ENCODE data around the gene CCL5.
A peak's percentile ranks its signal among the peaks of the same experiment; 100 is the strongest.

Gene CCL5

DNA sequence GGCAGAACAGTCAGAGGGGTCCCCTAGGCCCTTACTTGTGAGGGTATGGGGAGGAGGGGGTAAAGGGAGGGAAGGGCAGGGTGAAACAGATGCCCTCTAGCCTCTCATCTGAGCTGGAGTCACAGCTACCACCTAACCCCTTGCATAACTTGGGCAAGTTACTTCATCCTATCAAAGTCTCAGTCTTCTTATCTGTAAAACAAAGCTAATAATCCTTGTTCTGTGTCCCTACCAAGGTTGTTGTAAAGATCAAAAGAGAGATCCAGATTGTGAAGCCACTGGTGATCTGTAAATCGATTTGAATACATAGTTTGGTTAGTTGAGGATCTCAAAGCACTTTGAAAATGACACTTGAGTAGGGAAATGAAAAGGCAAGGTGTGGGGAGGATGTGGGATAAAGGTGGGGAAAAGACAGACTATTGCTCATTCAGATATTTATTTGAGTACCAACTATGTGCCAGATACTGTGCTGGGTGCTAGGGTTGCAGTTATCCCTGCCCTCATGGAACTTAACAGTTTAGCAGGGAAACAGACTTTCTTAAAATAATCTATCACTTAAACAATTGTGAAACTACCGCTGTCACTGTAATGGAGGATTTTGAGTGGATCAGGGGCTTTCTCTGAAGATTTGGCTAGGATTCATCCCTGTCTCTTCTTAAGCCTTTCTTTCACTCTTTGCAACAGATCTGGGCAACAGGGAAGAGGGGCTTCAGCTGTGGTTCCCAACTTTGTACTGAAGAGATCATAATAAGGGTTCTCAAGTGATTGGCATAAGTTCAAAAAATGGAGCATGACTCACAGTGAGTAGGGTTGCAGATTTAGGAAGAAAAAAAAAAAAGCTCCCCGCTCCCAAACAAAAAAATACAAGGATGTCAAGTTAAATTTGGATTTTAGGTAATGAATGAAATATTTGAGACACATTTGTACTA is 14.5 kb downstream of the CCL5 start:
- no peaks in the 10 kb centered on the region for H3K27me3 Mint-ChIP-seq
- no peaks in the 10 kb centered on the region for H3K9me3 Mint-ChIP-seq (ENCODE audit: low read depth)
- no peak overlapping the region for H3K4me3 Mint-ChIP-seq
- H3K4me1 Mint-ChIP-seq (ENCODE audit: low read depth): peaks cover 8% of the 10 kb centered on the region
- H3K27ac Mint-ChIP-seq: no peak overlapping the region
- H3K36me3 Mint-ChIP-seq: peaks cover 5% of the 10 kb centered on the region

DNA sequence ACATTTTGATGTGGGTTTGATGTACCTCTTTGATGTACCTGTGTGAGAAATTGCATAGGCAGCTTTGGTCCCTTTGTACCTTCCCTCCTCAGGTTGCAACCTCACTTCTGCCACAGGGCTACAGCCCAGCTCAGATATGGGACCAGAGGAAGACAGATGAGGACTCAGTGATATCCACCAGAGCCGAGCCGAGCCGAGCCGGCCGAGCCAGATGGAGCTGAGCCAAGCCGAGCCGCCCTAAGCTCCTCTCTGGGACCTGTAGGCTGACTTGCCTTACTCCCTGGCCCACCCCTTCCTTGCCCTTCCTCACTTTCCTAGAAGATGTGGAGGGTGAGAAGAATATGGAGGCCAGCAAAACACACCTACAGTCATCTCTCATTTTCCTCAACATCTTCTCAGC is 15.3 kb downstream of the CCL5 start:
- no peak overlapping the region for H3K27ac Mint-ChIP-seq
- H3K4me3 Mint-ChIP-seq: no peak overlapping the region
- H3K36me3 Mint-ChIP-seq: peaks cover 5% of the 10 kb centered on the region
- no peaks in the 10 kb centered on the region for H3K9me3 Mint-ChIP-seq (ENCODE audit: low read depth)
- no peaks in the 10 kb centered on the region for H3K27me3 Mint-ChIP-seq
- H3K4me1 Mint-ChIP-seq (ENCODE audit: low read depth): peaks cover 8% of the 10 kb centered on the region

DNA sequence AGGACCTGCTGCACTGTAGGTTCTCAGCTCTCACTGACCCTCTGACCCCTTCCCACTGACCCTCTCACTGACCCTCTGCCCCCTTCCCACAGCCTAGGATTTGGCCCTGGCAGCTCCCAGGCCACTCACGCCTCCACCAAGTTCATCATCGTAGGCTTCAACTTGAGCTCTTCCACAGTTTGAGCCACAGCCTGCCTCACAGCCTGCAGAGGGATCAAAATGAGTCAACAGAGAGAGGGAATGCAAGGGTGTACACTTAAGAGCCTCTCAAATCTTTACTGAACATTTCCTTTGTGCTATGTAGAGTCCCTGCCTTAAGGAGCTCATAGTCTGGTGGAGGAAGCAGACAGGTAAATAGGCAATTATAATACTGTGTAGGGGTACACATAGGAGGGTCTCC is 23.6 kb downstream of the CCL5 start:
- H3K36me3 Mint-ChIP-seq: peaks cover 15% of the 10 kb centered on the region
- no peak overlapping the region for H3K27ac Mint-ChIP-seq
- no peaks in the 10 kb centered on the region for H3K4me1 Mint-ChIP-seq (ENCODE audit: low read depth)
- no peaks in the 10 kb centered on the region for H3K9me3 Mint-ChIP-seq (ENCODE audit: low read depth)
- no peaks in the 10 kb centered on the region for H3K27me3 Mint-ChIP-seq
- H3K4me3 Mint-ChIP-seq: no peak overlapping the region

DNA sequence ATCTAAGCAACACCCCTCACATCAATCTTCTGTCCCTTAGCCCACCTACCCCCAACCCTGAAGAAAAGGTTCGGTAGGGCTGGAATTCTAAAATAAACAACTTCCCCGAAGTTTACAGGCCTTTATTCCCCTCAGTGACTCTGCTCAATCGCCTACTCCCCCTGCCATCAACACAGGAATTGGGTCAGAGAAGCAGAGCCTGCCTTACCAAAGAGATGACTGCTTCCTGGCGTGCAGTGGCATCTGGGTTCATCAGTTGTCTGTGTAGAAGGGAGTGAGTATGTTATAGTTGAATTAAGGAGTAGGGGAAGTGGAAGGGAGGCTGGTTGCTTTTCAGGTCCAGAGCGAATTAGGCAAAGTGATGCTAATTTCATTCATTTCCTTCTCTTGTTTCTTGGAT is 24.2 kb downstream of the CCL5 start:
- Mint-ChIP-seq H3K27ac (no peak overlapping the region), H3K36me3 (peaks cover 16% of the 10 kb centered on the region), H3K4me1 (ENCODE audit: low read depth) (no peaks in the 10 kb centered on the region), H3K9me3 (ENCODE audit: low read depth) (no peaks in the 10 kb centered on the region), H3K27me3 (no peaks in the 10 kb centered on the region), H3K4me3 (no peak overlapping the region)

DNA sequence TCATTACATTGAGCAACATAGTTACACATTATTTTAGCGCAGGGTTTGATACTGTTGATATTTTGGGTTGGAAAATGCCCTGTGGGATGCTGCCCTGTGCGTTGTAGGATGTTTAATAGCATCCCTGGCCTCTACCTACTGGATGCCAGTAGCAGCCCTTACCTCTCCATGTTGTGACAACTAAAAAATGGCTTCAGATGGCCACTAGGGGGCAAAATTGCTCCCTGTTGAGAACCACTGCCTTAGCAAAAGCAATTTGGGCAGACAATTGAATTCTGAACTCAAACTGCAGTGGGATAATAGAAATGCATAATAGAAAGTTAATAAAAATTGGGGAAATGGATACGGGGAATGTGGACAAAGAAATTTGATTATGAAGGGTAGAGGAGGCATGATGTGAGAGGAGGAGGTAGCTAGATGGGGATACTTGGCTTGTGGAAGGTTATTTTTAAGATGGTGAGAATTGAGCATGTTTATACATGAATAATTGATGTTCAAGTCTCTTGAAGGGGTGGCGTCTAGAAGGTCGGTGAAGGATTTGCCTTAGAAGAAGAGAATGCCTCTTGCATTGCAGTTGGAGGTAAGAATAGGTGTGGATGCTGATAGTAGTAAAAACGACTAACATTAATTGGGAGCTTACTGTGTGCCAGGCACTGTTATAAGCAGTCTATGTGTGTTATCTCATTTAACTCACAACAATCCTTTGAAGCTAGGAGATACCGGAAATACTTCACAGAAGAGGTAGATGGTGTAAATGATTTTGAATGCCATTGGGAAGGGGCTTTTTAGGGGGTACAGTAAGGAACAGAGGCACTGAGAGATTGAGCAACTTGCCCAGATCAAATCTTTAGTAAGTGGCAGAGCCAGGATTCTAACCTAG is 30.5 kb downstream of the CCL5 start:
- Mint-ChIP-seq H3K27me3 (no peaks in the 10 kb centered on the region), H3K9me3 (ENCODE audit: low read depth) (no peaks in the 10 kb centered on the region), H3K4me1 (ENCODE audit: low read depth) (peaks cover 7% of the 10 kb centered on the region), H3K27ac (peak overlapping the region; percentile 72), H3K36me3 (peaks cover 20% of the 10 kb centered on the region), H3K4me3 (no peak overlapping the region)

DNA sequence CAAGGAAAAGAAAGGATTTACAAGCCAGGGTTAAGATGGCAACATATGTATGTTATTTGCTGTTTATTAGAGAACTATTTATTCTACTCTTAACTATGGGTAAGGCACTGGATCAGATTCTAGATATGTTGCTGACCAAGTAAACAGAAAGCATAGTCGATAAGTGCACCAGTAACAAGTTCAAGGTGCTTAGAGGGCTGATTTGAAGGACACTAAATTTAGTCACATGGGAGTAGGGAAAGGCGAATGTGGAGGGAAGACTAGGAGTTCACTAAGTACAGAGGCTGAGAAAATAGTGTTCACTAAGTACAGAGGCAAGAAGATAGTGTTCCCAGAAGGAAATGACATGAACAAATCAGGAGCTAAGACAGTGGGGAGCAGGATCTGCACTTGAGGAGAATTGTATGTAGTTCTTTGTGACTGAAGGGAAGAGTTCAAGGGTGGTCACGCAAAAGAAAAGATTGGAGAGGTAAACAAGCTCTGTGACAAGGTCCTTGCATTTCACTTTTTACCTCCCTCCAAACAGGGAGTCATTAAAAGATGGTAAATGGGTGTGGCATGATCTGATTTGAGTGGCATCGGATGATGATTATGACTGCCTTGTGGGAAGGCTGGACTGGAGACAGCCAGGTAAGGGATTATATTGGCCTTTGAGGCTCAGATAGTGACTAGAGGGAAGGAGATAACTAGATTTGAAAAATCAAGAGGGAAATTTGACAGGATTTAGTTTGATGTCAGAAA is 32.4 kb downstream of the CCL5 start:
- H3K9me3 Mint-ChIP-seq (ENCODE audit: low read depth): no peaks in the 10 kb centered on the region
- H3K36me3 Mint-ChIP-seq: peaks cover 17% of the 10 kb centered on the region
- peak overlapping the region; percentile 18 for H3K27ac Mint-ChIP-seq
- H3K27me3 Mint-ChIP-seq: no peaks in the 10 kb centered on the region
- H3K4me3 Mint-ChIP-seq: no peak overlapping the region
- H3K4me1 Mint-ChIP-seq (ENCODE audit: low read depth): peaks cover 7% of the 10 kb centered on the region

DNA sequence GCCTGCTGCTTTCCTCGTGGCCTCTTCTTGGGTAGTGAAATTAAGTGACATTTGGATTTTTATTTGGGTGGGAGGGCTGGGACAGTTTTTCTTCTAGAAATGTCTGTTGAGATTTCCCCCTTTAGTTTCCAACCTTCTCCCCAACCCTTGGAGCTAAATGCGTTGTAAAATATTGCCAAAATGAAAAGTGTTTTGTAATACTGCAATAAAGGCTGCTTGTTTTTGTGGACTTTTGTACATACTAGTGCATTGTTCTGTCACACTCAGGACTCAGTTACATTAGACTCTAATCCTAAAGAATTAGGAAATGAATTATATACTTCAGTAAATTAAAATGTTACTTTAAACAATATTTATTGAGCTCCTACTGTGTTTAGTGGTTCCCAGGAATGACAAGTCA is 33.2 kb downstream of the CCL5 start:
- Mint-ChIP-seq H3K9me3 (ENCODE audit: low read depth) (no peaks in the 10 kb centered on the region), H3K27me3 (no peaks in the 10 kb centered on the region), H3K27ac (no peak overlapping the region), H3K4me1 (ENCODE audit: low read depth) (peaks cover 7% of the 10 kb centered on the region), H3K4me3 (no peak overlapping the region), H3K36me3 (peaks cover 15% of the 10 kb centered on the region)

DNA sequence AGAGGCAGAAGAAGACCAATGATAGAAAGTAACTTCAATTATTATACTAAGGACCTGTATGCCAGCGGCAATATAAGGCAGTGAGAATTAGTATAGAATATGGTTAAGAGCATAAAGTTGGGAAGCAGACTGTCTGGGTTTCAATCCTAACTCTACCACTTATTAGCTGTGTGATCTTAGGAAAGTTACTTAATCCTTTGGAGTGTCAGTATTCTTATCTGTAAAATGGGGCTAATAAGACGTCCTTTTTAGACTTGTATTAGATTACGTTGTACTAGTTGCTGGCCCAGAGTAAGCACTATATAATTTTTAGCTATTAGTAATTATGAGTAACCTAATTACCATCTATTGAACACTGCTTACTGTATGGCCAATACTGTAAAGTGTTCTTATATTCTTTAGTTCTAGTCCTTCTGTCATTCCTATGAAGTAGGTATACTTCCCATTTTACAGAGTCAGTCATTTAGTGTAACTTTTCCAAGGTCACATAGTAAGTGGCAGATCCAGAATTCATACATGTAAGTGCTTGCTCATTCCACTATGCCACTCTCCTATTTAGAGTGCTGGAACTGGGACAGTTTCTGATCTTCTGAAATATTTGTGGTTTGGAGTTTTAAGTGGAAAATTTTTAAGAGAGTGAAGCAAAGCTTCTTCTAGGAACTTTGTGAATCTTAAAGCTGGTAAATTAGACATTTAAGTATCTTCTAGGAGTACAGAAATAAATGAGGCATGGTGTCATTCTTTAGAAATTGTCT is 33.9 kb downstream of the CCL5 start:
- Mint-ChIP-seq H3K9me3 (ENCODE audit: low read depth) (no peaks in the 10 kb centered on the region), H3K4me1 (ENCODE audit: low read depth) (peaks cover 7% of the 10 kb centered on the region), H3K4me3 (no peak overlapping the region), H3K36me3 (peaks cover 12% of the 10 kb centered on the region), H3K27me3 (no peaks in the 10 kb centered on the region), H3K27ac (peak overlapping the region; percentile 0)

DNA sequence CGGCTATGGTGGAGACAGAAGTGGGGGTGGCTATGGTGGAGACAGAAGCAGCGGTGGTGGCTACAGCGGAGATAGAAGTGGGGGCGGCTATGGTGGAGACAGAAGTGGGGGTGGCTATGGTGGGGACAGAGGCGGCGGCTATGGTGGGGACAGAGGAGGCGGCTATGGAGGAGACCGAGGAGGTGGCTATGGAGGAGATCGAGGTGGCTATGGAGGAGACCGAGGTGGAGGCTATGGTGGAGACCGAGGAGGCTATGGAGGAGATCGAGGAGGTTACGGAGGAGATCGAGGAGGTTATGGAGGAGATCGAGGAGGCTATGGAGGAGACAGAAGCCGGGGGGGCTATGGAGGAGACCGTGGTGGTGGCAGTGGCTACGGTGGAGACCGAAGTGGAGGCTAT is 35.6 kb downstream of the CCL5 start:
- peaks cover 1% of the 10 kb centered on the region for H3K4me1 Mint-ChIP-seq (ENCODE audit: low read depth)
- no peaks in the 10 kb centered on the region for H3K9me3 Mint-ChIP-seq (ENCODE audit: low read depth)
- H3K4me3 Mint-ChIP-seq: no peak overlapping the region
- no peaks in the 10 kb centered on the region for H3K27me3 Mint-ChIP-seq
- H3K27ac Mint-ChIP-seq: no peak overlapping the region
- peaks cover 7% of the 10 kb centered on the region for H3K36me3 Mint-ChIP-seq

DNA sequence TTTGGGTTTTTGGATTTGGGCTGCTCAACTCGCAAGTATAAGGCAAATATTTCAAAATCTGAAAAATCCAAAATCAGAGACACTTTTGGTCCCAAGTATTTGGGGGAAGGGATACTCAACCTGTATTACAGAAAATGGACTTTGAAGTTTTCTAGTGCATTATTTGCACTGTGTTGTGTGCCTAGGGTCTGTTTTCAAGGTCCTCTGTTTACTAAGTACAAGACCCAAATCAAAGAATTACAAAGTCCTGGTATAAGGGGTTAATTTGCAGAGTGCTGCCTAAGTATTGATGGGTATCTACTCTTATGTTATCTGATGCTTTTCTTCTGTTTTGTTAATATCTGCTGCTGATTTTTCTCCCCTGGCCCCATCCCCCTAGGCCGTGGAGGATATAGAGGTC is 36.5 kb downstream of the CCL5 start:
- Mint-ChIP-seq H3K4me3 (no peak overlapping the region), H3K27ac (peak overlapping the region; percentile 10), H3K36me3 (peaks cover 6% of the 10 kb centered on the region), H3K27me3 (no peaks in the 10 kb centered on the region), H3K9me3 (ENCODE audit: low read depth) (no peaks in the 10 kb centered on the region), H3K4me1 (ENCODE audit: low read depth) (no peaks in the 10 kb centered on the region)

DNA sequence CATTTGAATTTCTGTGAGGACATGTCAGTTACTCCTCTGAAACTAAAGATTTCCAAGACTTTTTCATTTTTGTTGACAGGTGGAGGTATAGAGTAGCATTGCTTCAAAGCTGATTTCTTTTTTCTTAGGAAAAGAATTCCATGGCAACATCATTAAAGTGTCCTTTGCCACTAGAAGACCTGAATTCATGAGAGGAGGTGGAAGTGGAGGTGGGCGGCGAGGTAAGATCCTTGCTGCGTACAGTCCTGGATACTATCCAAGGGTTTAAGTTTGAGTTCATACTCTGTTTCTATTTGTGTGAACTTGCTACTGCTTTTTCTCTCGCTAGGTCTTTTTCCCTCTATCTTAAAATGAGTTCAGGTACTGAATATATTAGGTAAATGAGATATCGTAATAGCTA is 37.9 kb downstream of the CCL5 start:
- H3K27ac Mint-ChIP-seq: peak overlapping the region; percentile 30
- no peak overlapping the region for H3K4me3 Mint-ChIP-seq
- H3K4me1 Mint-ChIP-seq (ENCODE audit: low read depth): peaks cover 4% of the 10 kb centered on the region
- H3K9me3 Mint-ChIP-seq (ENCODE audit: low read depth): no peaks in the 10 kb centered on the region
- H3K27me3 Mint-ChIP-seq: no peaks in the 10 kb centered on the region
- H3K36me3 Mint-ChIP-seq: peaks cover 6% of the 10 kb centered on the region

DNA sequence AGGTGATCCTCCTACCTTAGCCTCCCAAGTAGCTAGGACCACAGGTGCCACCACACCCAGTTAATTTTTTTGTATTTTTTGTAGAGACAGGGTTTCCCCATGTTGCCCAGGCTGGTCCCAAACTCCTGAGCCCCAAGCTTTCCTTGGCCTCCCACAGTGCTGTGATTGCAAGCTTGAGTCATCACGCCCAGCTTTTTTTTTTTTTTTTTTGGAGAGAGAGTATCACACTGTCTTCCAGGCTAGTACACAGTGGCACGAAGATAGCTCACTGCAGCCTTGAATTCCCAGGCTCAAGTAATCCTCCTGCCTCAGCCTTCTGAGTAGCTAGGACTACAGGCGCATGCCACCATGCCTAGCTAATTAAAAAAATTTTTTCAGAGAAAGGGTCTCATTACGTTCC is 38.7 kb downstream of the CCL5 start:
- Mint-ChIP-seq H3K4me3 (no peak overlapping the region), H3K4me1 (ENCODE audit: low read depth) (peaks cover 4% of the 10 kb centered on the region), H3K36me3 (peaks cover 6% of the 10 kb centered on the region), H3K27ac (no peak overlapping the region), H3K27me3 (no peaks in the 10 kb centered on the region), H3K9me3 (ENCODE audit: low read depth) (no peaks in the 10 kb centered on the region)

DNA sequence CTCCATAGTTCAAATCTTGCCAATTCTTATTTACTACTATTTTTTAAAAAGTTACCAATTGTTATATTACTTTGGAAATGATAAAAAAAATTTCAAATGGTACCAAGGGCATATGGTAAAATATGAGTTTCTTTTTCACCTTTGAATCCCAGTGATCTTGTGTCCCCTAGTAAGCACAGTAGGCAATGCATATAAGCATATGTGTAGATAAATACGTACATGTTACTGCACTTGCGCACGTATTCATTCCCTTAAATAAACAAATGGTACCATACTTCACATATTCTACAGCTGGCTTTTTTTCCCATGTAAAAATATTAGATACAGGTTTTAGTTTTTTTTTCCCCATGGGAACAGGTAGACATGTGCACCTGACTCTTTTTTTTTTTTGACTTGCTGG is 39.1 kb downstream of the CCL5 start:
- no peaks in the 10 kb centered on the region for H3K27me3 Mint-ChIP-seq
- H3K4me1 Mint-ChIP-seq (ENCODE audit: low read depth): peaks cover 4% of the 10 kb centered on the region
- H3K36me3 Mint-ChIP-seq: peaks cover 6% of the 10 kb centered on the region
- H3K27ac Mint-ChIP-seq: no peak overlapping the region
- no peaks in the 10 kb centered on the region for H3K9me3 Mint-ChIP-seq (ENCODE audit: low read depth)
- no peak overlapping the region for H3K4me3 Mint-ChIP-seq

DNA sequence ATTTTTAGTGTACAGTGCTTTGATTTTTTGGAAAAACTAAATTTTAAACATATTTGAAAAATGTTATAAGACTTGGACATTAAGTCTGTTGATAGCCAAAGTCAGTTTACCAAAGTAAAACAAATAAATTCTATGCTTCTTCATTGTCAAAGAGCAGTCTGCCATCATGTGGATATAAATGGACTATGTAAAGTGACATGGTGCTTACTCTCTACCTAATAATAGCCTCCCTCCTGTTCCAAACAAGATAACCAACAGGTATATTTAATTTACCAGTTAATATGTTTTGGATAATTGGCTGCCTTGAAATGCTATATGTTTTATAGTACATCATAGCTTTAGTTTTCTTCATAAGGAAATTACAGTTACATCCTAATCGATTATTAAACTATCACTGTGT is 55.0 kb downstream of the CCL5 start:
- peaks cover 6% of the 10 kb centered on the region for H3K4me1 Mint-ChIP-seq (ENCODE audit: low read depth)
- H3K36me3 Mint-ChIP-seq: peaks cover 5% of the 10 kb centered on the region
- no peaks in the 10 kb centered on the region for H3K27me3 Mint-ChIP-seq
- no peaks in the 10 kb centered on the region for H3K9me3 Mint-ChIP-seq (ENCODE audit: low read depth)
- H3K27ac Mint-ChIP-seq: no peak overlapping the region
- H3K4me3 Mint-ChIP-seq: no peak overlapping the region
